IMR-90 (cell line): Measurements from ENCODE around the gene MRPL11. TPM values are rescaled to one million over a fixed set of nuclear protein-coding genes. Genes with fewer than 3 reads are reported as not detected.

Source experiments
- ATAC-seq: fragments of 200-7000 bp; cut with Tn5 transposase; 2 replicates; pipeline ENCODE4 v1.9.1; 2020; ENCODE audit warnings: low read depth, mild to moderate bottlenecking, moderate library complexity
- BruUV-seq: library from RNA; stranded (reverse); fragments of 400-500 nt; replicated peaks from 2 replicates; lab custom pipeline; 2021; lab: Mats Ljungman, UMichigan
- CTCF ChIA-PET: fragments of 300-600 bp; formaldehyde crosslinking; extraction: SDS; loops from one replicate; lab custom pipeline; 2021; ENCODE audit warnings: antibody characterized with exemption; lab: Yijun Ruan, JAX
- POLR2A ChIA-PET: fragments of 300-600 bp; sonication (Branson Sonifier 250); formaldehyde crosslinking; loops from one replicate; lab custom pipeline; 2022; ENCODE audit warnings: antibody characterized with exemption; ENCODE audit not compliant: unreplicated experiment; lab: Charles Lee
- DNase-seq: peaks from one replicate; pipeline ENCODE4 v3.0.0; 2013
- H2AFZ ChIP-seq: replicated peaks from 2 replicates; pipeline ENCODE3; 2013; ENCODE audit warnings: low read length, mild to moderate bottlenecking; ENCODE audit not compliant: poor library complexity
- H2AK5ac ChIP-seq: 2 replicates; pipeline ENCODE4 v1.6.1; 2013; ENCODE audit warnings: low read depth, low read length, inconsistent platforms
- H2AK9ac ChIP-seq: replicated peaks from 2 replicates; pipeline ENCODE3; 2013; ENCODE audit warnings: mild to moderate bottlenecking, low read depth, low read length, moderate library complexity; ENCODE audit not compliant: poor library complexity
- H2BK120ac ChIP-seq: 2 replicates; pipeline ENCODE4 v1.6.1; 2013; ENCODE audit warnings: low read depth, low read length, inconsistent platforms
- H2BK15ac ChIP-seq: 3 replicates; pipeline ENCODE4 v1.6.1; 2013; ENCODE audit warnings: low read depth, low read length, inconsistent platforms
- H2BK20ac ChIP-seq: 2 replicates; pipeline ENCODE4 v1.6.1; 2013; ENCODE audit warnings: low read depth, mild to moderate bottlenecking, inconsistent platforms, low read length, moderate library complexity
- H2BK5ac ChIP-seq: 2 replicates; pipeline ENCODE4 v1.6.1; 2013; ENCODE audit warnings: mild to moderate bottlenecking, low read depth, low read length, inconsistent platforms; ENCODE audit not compliant: poor library complexity, severe bottlenecking
- H3K14ac ChIP-seq: replicated peaks from 2 replicates; pipeline ENCODE4 v1.6.1; 2013; ENCODE audit warnings: low read depth, low read length, inconsistent platforms
- H3K18ac ChIP-seq: 2 replicates; pipeline ENCODE4 v1.6.1; 2013; ENCODE audit warnings: low read depth, low read length, control low read depth
- H3K23ac ChIP-seq: 2 replicates; pipeline ENCODE4 v1.6.1; 2013; ENCODE audit warnings: low read depth, low read length, inconsistent platforms
- H3K27ac ChIP-seq: 2 replicates; pipeline ENCODE4 v1.5.1; 2013; ENCODE audit warnings: mild to moderate bottlenecking, control low read depth, low read length; ENCODE audit not compliant: insufficient read depth
- H3K27me3 ChIP-seq: 2 replicates; pipeline ENCODE4 v1.6.1; 2013; ENCODE audit warnings: low read length; ENCODE audit not compliant: control insufficient read depth, insufficient read depth
- H3K36me3 ChIP-seq: 2 replicates; pipeline ENCODE4 v1.6.1; 2013; ENCODE audit warnings: low read length, mixed read lengths; ENCODE audit not compliant: control insufficient read depth, insufficient read depth
- H3K4ac ChIP-seq: 2 replicates; pipeline ENCODE4 v1.6.1; 2013; ENCODE audit warnings: low read depth, low read length, inconsistent platforms
- H3K4me1 ChIP-seq: 2 replicates; pipeline ENCODE4 v1.6.1; 2013; ENCODE audit warnings: low read length, mixed read lengths; ENCODE audit not compliant: control insufficient read depth, insufficient read depth
- H3K4me2 ChIP-seq: 2 replicates; pipeline ENCODE4 v1.6.1; 2013; ENCODE audit warnings: low read depth, mild to moderate bottlenecking, control low read depth, low read length, moderate library complexity
- H3K4me3 ChIP-seq: 2 replicates; pipeline ENCODE4 v1.5.1; 2013; ENCODE audit warnings: low read depth, mild to moderate bottlenecking, control low read depth, low read length, moderate library complexity; ENCODE audit not compliant: insufficient read depth
- H3K56ac ChIP-seq: 2 replicates; pipeline ENCODE4 v1.6.1; 2013; ENCODE audit warnings: low read length, inconsistent platforms; ENCODE audit not compliant: insufficient read depth; ENCODE audit errors: extremely low read depth
- H3K79me1 ChIP-seq, 2 experiments: 2 replicates each; pipeline ENCODE4 v1.6.1; 2013; ENCODE audit warnings: low read length in 2 of 2, inconsistent platforms in 1 of 2, low read depth in 1 of 2
- H3K9ac ChIP-seq: 2 replicates; pipeline ENCODE4 v1.6.1; 2013; ENCODE audit warnings: low read depth, low read length, control low read depth
- H3K9me1 ChIP-seq: 2 replicates; pipeline ENCODE4 v1.6.1; 2013; ENCODE audit warnings: low read length, inconsistent platforms; ENCODE audit not compliant: insufficient read depth
- H3K9me3 ChIP-seq: 2 replicates; pipeline ENCODE4 v1.6.1; 2013; ENCODE audit warnings: low read length; ENCODE audit not compliant: control insufficient read depth, insufficient read depth
- H4K20me1 ChIP-seq: 2 replicates; pipeline ENCODE4 v1.6.1; 2013; ENCODE audit warnings: low read length, inconsistent platforms; ENCODE audit not compliant: insufficient read depth
- H4K5ac ChIP-seq: 2 replicates; pipeline ENCODE4 v1.6.1; 2013; ENCODE audit warnings: mild to moderate bottlenecking, low read depth, low read length, control low read depth
- H4K8ac ChIP-seq, 2 experiments: 2 replicates each; pipeline ENCODE4 v1.6.1; 2013; ENCODE audit warnings: low read depth in 2 of 2, low read length in 2 of 2, control low read depth in 1 of 2, inconsistent platforms in 1 of 2
- H4K91ac ChIP-seq: 2 replicates; pipeline ENCODE4 v1.6.1; 2013; ENCODE audit warnings: low read depth, low read length, inconsistent platforms; ENCODE audit not compliant: insufficient read depth
- BHLHE40 ChIP-seq: fragments of 150-350 bp; IDR thresholded peaks from 2 replicates; pipeline ENCODE4 v1.6.1; 2016; ENCODE audit warnings: mild to moderate bottlenecking, low read depth, low read length
- CEBPB ChIP-seq: IDR thresholded peaks from 2 replicates; pipeline ENCODE4 v1.6.1; 2012; ENCODE audit warnings: low read depth, low read length, improper control_type of control experiment
- CHD1 ChIP-seq: IDR thresholded peaks from 2 replicates; pipeline ENCODE4 v1.6.1; 2012; ENCODE audit warnings: low read depth, low read length, improper control_type of control experiment
- CTCF ChIP-seq: conservative IDR thresholded peaks from 2 replicates; pipeline ENCODE4 v1.5.1; 2012; ENCODE audit warnings: mild to moderate bottlenecking, low read depth, low read length, improper control_type of control experiment
- FOS ChIP-seq: fragments of 150-350 bp; IDR thresholded peaks from 2 replicates; pipeline ENCODE4 v1.6.1; 2016; ENCODE audit warnings: low read depth, low read length
- MAFK ChIP-seq: IDR thresholded peaks from 2 replicates; pipeline ENCODE4 v1.6.1; 2012; ENCODE audit warnings: low read depth, low read length, improper control_type of control experiment
- MAZ ChIP-seq: IDR thresholded peaks from 2 replicates; pipeline ENCODE4 v1.6.1; 2012; ENCODE audit warnings: low read depth, mild to moderate bottlenecking, low read length, improper control_type of control experiment, moderate library complexity, borderline replicate concordance
- MXI1 ChIP-seq: IDR thresholded peaks from 2 replicates; pipeline ENCODE4 v1.6.1; 2012; ENCODE audit warnings: low read depth, mild to moderate bottlenecking, low read length, moderate library complexity, borderline replicate concordance
- NFE2L2 ChIP-seq: fragments of 150-350 bp; IDR thresholded peaks from 2 replicates; pipeline ENCODE4 v1.6.1; 2016; ENCODE audit warnings: low read depth, mild to moderate bottlenecking, low read length
- POLR2A ChIP-seq: IDR thresholded peaks from 2 replicates; pipeline ENCODE4 v1.6.1; 2012; ENCODE audit warnings: mild to moderate bottlenecking, low read depth, low read length
- RAD21 ChIP-seq: IDR thresholded peaks from 2 replicates; pipeline ENCODE4 v1.6.1; 2012; ENCODE audit warnings: low read length, improper control_type of control experiment
- RCOR1 ChIP-seq: IDR thresholded peaks from 2 replicates; pipeline ENCODE4 v1.6.1; 2012; ENCODE audit warnings: mild to moderate bottlenecking, low read length, improper control_type of control experiment; ENCODE audit not compliant: insufficient replicate concordance
- RFX5 ChIP-seq: IDR thresholded peaks from 2 replicates; pipeline ENCODE4 v1.8.0; 2012; ENCODE audit warnings: low read depth, mild to moderate bottlenecking, low read length, moderate library complexity
- SMC3 ChIP-seq: fragments of 150-350 bp; IDR thresholded peaks from 2 replicates; pipeline ENCODE4 v1.6.1; 2016; ENCODE audit warnings: low read depth, mild to moderate bottlenecking, antibody characterized with exemption, low read length, moderate library complexity
- WGBS, 2 experiments: methylation state at CpG; one replicate each; pipeline versions ENCODE4 v1.1.5 to v1.1.7; 2013; ENCODE audit warnings: missing lambda C conversion rate in 2 of 2; ENCODE audit not compliant: insufficient read length in 1 of 2; ENCODE audit errors: extremely low coverage in 2 of 2; 5-methylcytosine and 5-hydroxymethylcytosine counted together
- dilution Hi-C: fragments of 300-500 bp; cut with HindIII; formaldehyde crosslinking; loops from one replicate; pipeline ENCODE4 v1.14.3; 2018; ENCODE audit warnings: low sequenced_read_pairs; ENCODE audit not compliant: unreplicated experiment
- in situ Hi-C: fragments of 300-500 bp; cut with MboI; formaldehyde crosslinking; loops from 3 replicates; pipeline ENCODE4 v1.14.3; 2019; ENCODE audit warnings: low sequenced_read_pairs, inconsistent platforms, mixed read lengths
- intact Hi-C: fragments of 100-400 bp; cut with micrococcal nuclease; formaldehyde crosslinking; loops from 2 replicates; pipeline ENCODE4 v1.10.0; 2022
- polyA plus RNA-seq, 3 experiments: library from polyadenylated mRNA; depleted of rRNA; stranded (reverse); fragments of >200 nt; gene quantifications; 2 replicates each; pipeline ENCODE4 v1.2.3, GENCODE V29; 2012; ENCODE audit warnings: low replicate concordance in 1 of 3
- total RNA-seq: library from RNA; depleted of rRNA; stranded (reverse); fragments of >200 nt; gene quantifications from 2 replicates; pipeline ENCODE4 v1.2.3, GENCODE V29; 2012
- TF ChIP-seq, protein P1 (sequence below): fragments of 150-350 bp; IDR thresholded peaks from 2 replicates; pipeline ENCODE4 v1.6.1; 2016; ENCODE audit warnings: low read depth, mild to moderate bottlenecking, low read length, moderate library complexity, borderline replicate concordance
- TF ChIP-seq, protein P2 (sequence below): fragments of 150-350 bp; IDR thresholded peaks from 2 replicates; pipeline ENCODE4 v1.6.1; 2017; ENCODE audit warnings: mild to moderate bottlenecking, antibody characterized with exemption, low read length, low read depth

Gene MRPL11
- total and polyA plus RNA-seq, 2 of the 4 experiments (the other 2 are of a cell fraction) = 45.5 to 45.6 TPM

- Histone ChIP-seq H2BK20ac (peak overlapping the region; percentile 86), H3K27ac (peak overlapping the region; percentile 92), H3K23ac (no peak overlapping the region), H4K20me1 (0 out of 2 replicates have a peak, but pooled peaks cover 2% of the 10 kb centered on the region), H2AK9ac (no peak overlapping the region), H2BK15ac (peak overlapping the region; percentile 64; the same call in 1 of the 3 replicates), H4K91ac (peak overlapping the region; percentile 60; the same call in 1 of the 2 replicates), H3K4me3 (no peak overlapping the region), H3K4ac (peak overlapping the region; percentile 74), H3K9me1 (0 out of 2 replicates have a peak, but pooled peaks cover 2% of the 10 kb centered on the region), H3K14ac (peak overlapping the region; percentile 60; the same call in 1 of the 2 replicates), H4K8ac (peak overlapping the region; percentile 20 to 66; a peak in 3 of 4 replicates), H2AFZ (peak overlapping the region; percentile 18), H3K56ac (no peak overlapping the region), H2BK120ac (peak overlapping the region; percentile 83), H2BK5ac (peak overlapping the region; percentile 91), H3K79me1 (no peaks in the 10 kb centered on the region), H3K36me3 (no peaks in the 10 kb centered on the region), H3K4me1 (peaks cover 6% of the 10 kb centered on the region), H2AK5ac (peak overlapping the region; percentile 71), H3K9ac (no peak overlapping the region), H3K4me2 (no peak overlapping the region), H3K27me3 (peaks cover 13% of the 10 kb centered on the region), H3K18ac (peak overlapping the region; percentile 6), H3K9me3 (peaks cover 5% of the 10 kb centered on the region), H4K5ac (peak overlapping the region; percentile 0; the same call in 1 of the 2 replicates)
- ATAC-seq = peak; percentile 56
- dilution Hi-C loops = no loop called here
- in situ Hi-C loops = no loop called here
- 44% methylated on average over 4 of the region's 4 CpGs; no CpG with 5 or more reads in 1 of the 2 experiments for WGBS, 2 experiments
- ChIA-PET CTCF (no interaction called here), POLR2A (no interaction called here)
- TF ChIP-seq NFE2L2 = no peak; the same call in 1 of the 2 replicates
- no peak for TF ChIP-seq RFX5
- TF ChIP-seq CEBPB = peak; percentile 96
- TF ChIP-seq CHD1 = no peak
- no peak for TF ChIP-seq POLR2A
- no peak for TF ChIP-seq RCOR1
- peak; percentile 27 for TF ChIP-seq BHLHE40
- no peak for TF ChIP-seq MAZ
- TF ChIP-seq RAD21 = no peak
- no peak for TF ChIP-seq CTCF
- TF ChIP-seq MAFK = no peak
- TF ChIP-seq FOS = peak; percentile 80
- TF ChIP-seq SMC3 = no peak
- TF ChIP-seq MXI1 = 0 out of 2 replicates have a peak, but pooled peaks have one; percentile 44
- TF ChIP-seq, protein P1, sequence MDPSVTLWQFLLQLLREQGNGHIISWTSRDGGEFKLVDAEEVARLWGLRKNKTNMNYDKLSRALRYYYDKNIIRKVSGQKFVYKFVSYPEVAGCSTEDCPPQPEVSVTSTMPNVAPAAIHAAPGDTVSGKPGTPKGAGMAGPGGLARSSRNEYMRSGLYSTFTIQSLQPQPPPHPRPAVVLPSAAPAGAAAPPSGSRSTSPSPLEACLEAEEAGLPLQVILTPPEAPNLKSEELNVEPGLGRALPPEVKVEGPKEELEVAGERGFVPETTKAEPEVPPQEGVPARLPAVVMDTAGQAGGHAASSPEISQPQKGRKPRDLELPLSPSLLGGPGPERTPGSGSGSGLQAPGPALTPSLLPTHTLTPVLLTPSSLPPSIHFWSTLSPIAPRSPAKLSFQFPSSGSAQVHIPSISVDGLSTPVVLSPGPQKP = no peak
- TF ChIP-seq, protein P2, sequence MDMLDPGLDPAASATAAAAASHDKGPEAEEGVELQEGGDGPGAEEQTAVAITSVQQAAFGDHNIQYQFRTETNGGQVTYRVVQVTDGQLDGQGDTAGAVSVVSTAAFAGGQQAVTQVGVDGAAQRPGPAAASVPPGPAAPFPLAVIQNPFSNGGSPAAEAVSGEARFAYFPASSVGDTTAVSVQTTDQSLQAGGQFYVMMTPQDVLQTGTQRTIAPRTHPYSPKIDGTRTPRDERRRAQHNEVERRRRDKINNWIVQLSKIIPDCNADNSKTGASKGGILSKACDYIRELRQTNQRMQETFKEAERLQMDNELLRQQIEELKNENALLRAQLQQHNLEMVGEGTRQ = no peak
- peak; percentile 92 for DNase-seq
- intact Hi-C loops = no loop called here
- BruUV-seq = no TSS peak
These were observed 5.0 kb upstream of the MRPL11 start for GRCh38 chr11:66443602-66444001.
